ENCODE measurements around the gene C1orf74.

The C1orf74 gene

DNA sequence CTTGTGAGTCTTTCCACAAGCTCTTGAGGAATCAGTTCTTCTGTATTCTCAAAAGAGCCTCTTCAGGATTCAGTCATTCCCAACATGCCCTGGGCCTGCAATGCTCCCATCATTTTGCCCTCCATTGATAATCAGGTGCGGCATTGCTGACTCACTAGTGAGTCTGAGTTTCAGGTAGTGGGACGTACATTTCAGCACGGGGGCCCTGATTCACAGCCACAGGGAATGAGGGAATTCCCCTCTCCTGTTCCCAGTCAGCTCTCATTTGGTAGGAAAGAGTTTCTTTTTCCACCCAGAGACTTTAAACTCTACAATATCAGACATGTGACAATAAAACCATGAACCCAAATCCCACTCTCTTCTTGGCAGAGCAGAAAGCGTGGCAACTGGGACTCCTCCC, 25.3 kb upstream of the C1orf74 start:
- TF ChIP-seq, protein P1, sequence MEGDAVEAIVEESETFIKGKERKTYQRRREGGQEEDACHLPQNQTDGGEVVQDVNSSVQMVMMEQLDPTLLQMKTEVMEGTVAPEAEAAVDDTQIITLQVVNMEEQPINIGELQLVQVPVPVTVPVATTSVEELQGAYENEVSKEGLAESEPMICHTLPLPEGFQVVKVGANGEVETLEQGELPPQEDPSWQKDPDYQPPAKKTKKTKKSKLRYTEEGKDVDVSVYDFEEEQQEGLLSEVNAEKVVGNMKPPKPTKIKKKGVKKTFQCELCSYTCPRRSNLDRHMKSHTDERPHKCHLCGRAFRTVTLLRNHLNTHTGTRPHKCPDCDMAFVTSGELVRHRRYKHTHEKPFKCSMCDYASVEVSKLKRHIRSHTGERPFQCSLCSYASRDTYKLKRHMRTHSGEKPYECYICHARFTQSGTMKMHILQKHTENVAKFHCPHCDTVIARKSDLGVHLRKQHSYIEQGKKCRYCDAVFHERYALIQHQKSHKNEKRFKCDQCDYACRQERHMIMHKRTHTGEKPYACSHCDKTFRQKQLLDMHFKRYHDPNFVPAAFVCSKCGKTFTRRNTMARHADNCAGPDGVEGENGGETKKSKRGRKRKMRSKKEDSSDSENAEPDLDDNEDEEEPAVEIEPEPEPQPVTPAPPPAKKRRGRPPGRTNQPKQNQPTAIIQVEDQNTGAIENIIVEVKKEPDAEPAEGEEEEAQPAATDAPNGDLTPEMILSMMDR (IDR thresholded peaks at IDR 0.05) = no peak
- no peaks in the 10 kb centered on the region for H3K9me3 ChIP-seq
- no peak overlapping the region for H3K4me3 ChIP-seq (ENCODE audit: low read depth in 1 of 2, low read length in 1 of 2)
- peaks cover 12% of the 10 kb centered on the region for H3K27me3 ChIP-seq
- no peaks in the 10 kb centered on the region for H3K36me3 ChIP-seq
- no peak overlapping the region for H3K27ac ChIP-seq
- peaks cover 9 to 11% of the 10 kb centered on the region in 2 experiments for H3K4me1 ChIP-seq (ENCODE audit: control insufficient read depth in 1 of 2, insufficient read depth in 1 of 2, low read depth in 1 of 2, low read length in 1 of 2)

DNA sequence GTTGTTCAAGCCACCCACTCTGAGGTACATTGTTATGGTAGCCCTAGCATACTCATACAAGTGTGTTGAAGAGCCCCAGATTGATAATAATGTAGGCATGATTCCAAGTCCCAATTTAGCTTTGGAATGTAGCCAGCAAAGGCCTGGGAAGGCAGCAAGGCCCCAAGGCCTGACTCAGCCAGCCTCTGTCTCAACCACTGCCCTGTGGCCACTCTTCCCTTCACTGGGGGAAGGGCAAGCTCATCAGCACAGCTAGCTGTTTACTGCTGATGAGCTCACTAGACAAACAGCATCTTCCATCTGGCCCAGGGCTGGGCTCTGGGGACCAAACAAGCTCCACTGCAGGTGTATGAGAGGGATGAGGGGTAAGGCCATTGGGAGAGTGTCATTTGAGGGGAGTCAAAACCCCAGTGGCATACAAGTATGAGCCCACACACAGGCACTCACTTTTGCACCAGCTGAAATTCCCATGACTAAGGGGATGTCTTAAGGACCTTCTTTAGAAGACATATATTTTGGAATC, 23.8 kb upstream of the C1orf74 start:
- peaks cover 9 to 11% of the 10 kb centered on the region in 2 experiments for H3K4me1 ChIP-seq (ENCODE audit: control insufficient read depth in 1 of 2, insufficient read depth in 1 of 2, low read depth in 1 of 2, low read length in 1 of 2)
- peaks cover 27% of the 10 kb centered on the region for H3K27me3 ChIP-seq
- TF ChIP-seq, protein P1 (IDR thresholded peaks at IDR 0.05) = no peak
- no peak overlapping the region for H3K4me3 ChIP-seq (ENCODE audit: low read depth in 1 of 2, low read length in 1 of 2)
- no peaks in the 10 kb centered on the region for H3K9me3 ChIP-seq
- H3K36me3 ChIP-seq = no peaks in the 10 kb centered on the region
- no peak overlapping the region for H3K27ac ChIP-seq

DNA sequence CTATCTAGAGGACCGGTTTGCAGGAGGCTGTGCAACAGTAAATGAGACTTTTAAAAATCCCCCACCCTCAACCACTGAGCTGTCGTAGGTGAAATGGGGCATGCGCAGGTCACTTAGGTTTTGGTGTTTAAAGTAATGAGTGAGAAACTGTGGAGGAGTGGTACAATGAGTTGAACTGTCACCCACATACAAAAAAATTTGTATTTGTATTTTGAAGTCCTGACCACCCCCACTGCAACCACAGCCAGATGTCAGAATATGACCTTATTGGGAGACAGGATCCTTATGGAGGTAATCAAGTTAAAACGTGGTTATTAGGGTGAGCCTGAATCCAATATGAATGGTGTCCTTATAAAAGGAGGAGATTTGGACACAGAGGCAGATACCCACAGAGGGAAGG, 23.1 kb upstream of the C1orf74 start:
- Histone ChIP-seq H3K36me3 (no peaks in the 10 kb centered on the region), H3K27me3 (peaks cover 33% of the 10 kb centered on the region), H3K4me3 (ENCODE audit: low read depth in 1 of 2, low read length in 1 of 2) (no peak overlapping the region), H3K4me1 (ENCODE audit: control insufficient read depth in 1 of 2, insufficient read depth in 1 of 2, low read depth in 1 of 2, low read length in 1 of 2) (peaks cover 9 to 11% of the 10 kb centered on the region in 2 experiments), H3K27ac (no peak overlapping the region), H3K9me3 (no peaks in the 10 kb centered on the region)
- TF ChIP-seq, protein P1 (IDR thresholded peaks at IDR 0.05) = no peak

DNA sequence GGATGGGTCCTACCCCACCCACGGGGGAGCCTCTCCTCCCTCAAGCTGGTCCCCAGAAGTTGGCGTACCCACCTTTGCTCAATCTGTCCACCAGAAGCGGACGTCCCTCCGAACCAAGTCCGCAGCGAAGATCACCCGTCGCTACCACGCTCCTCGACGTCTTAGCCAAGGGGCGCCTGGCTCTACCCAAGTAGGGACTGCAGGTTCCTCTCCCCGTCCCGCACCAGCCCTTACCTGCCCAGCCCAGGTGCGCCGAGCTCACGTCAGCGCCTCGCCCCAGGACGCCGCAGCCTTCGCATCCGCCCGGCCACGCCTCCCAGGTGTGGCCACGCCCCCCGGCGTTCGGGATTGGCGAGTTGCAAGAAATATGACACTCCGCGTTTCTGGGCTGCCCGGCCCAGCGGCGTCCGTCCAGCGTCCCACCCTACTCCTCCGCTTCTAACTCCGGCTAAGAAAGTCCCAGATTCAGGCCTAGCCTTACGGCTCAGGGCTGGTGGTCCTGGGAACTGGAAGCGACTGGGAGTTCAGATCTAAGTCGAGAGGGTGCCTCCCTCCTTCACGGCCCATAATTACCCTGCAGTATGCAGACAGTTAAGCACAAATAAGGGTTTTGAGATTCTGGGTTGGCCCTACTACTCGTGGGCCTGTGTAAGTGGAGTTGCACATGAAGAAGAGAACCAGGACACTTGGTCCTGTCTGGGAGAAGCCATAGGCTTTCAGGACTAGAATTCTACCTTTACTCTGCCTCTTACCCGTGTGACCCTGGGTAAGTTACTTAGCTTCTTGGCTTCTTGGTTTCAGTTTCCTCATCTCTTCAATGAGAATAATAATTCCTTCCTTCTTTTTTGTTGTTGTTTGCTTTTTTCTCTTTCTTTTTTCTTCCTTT, 21.8 kb upstream of the C1orf74 start, which contains the start of gene IRF6:
Gene IRF6, minus strand, starts transcription at position 268 of the 886 bp plus-strand sequence. CDS start 4,729 bp downstream, outside the sequence.
- Histone ChIP-seq H3K27ac (peak within 1 kb of the TSS; percentile 70), H3K4me1 (ENCODE audit: control insufficient read depth in 1 of 2, insufficient read depth in 1 of 2, low read depth in 1 of 2, low read length in 1 of 2) (peaks cover 9 to 11% of the 10 kb centered on the region in 2 experiments), H3K27me3 (peaks cover 46% of the 10 kb centered on the region), H3K36me3 (no peaks in the 10 kb centered on the region), H3K9me3 (no peaks in the 10 kb centered on the region), H3K4me3 (ENCODE audit: low read depth in 1 of 2, low read length in 1 of 2) (peak within 1 kb of the TSS; percentile 61 to 73)
- TF ChIP-seq, protein P1 (IDR thresholded peaks at IDR 0.05) = peak; percentile 18

DNA sequence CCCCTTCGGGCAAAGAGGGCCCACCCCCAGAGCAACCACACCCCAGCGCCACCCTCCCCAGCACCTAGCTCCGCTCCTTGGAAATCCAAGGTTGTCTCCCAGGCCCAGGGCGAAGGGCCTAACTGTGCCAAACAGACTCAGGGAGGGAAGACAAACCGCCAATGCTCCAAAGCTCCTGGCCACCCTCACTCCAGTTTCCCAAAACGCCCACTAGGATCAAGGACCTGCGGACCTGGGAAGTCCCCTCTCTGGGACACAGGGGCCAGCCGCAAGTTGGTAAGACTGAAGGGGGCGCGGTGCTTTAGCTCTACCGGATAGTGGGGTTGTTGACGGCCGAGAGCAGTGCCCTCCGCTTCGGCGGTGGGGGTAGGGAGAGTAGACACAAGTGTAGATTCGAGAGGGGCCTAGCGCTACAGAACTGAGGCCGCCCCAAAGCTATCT, 21.0 kb upstream of the C1orf74 start:
- H3K9me3 ChIP-seq = no peaks in the 10 kb centered on the region
- H3K4me3 ChIP-seq (ENCODE audit: low read depth in 1 of 2, low read length in 1 of 2) = peak overlapping the region; percentile 61 to 73
- H3K36me3 ChIP-seq = no peaks in the 10 kb centered on the region
- TF ChIP-seq, protein P1 (IDR thresholded peaks at IDR 0.05) = no peak
- H3K4me1 ChIP-seq (ENCODE audit: control insufficient read depth in 1 of 2, insufficient read depth in 1 of 2, low read depth in 1 of 2, low read length in 1 of 2) = peaks cover 9 to 11% of the 10 kb centered on the region in 2 experiments
- peaks cover 52% of the 10 kb centered on the region for H3K27me3 ChIP-seq
- H3K27ac ChIP-seq = no peak overlapping the region

Measured in neutrophil (primary cell).